Measurements from ENCODE around the gene KIAA0319L.

DNA sequence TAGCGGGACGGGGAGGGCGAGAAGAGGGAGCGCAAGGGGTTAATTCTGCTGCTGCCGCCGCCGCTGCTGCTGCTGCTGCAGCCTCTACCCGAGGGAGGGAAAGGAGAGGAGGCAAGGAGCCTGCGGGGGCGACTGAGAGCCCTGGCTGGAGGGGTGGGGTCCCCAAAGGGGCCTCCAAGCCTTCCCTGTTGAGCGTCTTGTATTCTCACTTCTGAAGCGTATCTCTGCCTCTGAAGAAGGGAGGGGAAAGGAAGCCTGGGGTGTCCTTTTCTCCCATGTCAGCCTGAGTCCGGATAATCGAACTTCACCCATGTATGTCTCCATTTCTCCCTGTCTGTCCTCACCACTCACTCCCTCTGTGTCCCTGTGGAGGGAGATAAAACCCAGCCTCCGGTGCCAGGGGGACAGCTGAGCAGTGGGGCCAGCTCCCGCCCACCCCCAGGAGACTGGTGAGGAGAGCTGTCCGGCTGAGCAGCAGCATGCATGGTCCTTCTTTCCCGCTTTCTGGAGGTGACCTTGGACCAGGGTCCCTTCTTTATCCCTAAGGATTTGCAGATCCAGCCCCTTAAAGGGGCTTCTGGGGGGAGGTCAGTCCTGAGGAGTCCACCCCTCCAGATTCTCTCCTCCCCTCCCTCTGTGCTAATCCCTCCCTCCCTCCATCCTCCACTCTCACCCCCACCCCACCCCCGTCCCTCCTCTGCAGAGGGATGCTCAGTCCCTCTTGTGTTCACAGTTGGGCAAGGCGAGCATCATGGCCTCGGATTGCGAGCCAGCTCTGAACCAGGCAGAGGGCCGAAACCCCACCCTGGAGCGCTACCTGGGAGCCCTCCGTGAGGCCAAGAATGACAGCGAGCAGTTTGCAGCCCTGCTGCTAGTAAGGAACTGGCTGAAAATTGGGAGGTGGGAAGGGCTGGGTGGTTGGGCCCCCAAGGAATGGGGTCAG, 1.4 kb upstream of the KIAA0319L start:
- TF ChIP-seq POLR2A (IDR thresholded peaks at IDR 0.05), result no peak
- TF ChIP-seq, protein P1, sequence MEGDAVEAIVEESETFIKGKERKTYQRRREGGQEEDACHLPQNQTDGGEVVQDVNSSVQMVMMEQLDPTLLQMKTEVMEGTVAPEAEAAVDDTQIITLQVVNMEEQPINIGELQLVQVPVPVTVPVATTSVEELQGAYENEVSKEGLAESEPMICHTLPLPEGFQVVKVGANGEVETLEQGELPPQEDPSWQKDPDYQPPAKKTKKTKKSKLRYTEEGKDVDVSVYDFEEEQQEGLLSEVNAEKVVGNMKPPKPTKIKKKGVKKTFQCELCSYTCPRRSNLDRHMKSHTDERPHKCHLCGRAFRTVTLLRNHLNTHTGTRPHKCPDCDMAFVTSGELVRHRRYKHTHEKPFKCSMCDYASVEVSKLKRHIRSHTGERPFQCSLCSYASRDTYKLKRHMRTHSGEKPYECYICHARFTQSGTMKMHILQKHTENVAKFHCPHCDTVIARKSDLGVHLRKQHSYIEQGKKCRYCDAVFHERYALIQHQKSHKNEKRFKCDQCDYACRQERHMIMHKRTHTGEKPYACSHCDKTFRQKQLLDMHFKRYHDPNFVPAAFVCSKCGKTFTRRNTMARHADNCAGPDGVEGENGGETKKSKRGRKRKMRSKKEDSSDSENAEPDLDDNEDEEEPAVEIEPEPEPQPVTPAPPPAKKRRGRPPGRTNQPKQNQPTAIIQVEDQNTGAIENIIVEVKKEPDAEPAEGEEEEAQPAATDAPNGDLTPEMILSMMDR (IDR thresholded peaks at IDR 0.05), result no peak
- TF ChIP-seq POLR2AphosphoS5 (IDR thresholded peaks at IDR 0.05), result no peak
- no peak for TF ChIP-seq EP300 (IDR thresholded peaks at IDR 0.05; ENCODE audit: low read depth)

Measured in transverse colon (tissue), 4 donors.